ENCODE measurements around the gene PACSIN3. TPM values are rescaled to one million over a fixed set of nuclear protein-coding genes. Genes with fewer than 3 reads are reported as not detected.

The PACSIN3 gene
- total and polyA plus RNA-seq, 2 of the 13 experiments (the other 11 are each of a cell fraction or from before 2014, with no cell fraction given): 47.9 to 93.3 TPM

- TF ChIP-seq RERE (CRISPR knock-in tag; IDR thresholded peaks at IDR 0.05; ENCODE audit: low read depth): peak; percentile 17; the same call in 1 of the 2 replicates
- no peak for TF ChIP-seq ZMYM2 (CRISPR knock-in tag; IDR thresholded peaks at IDR 0.05)
- TF ChIP-seq ZNF704 (CRISPR knock-in tag; IDR thresholded peaks at IDR 0.05; ENCODE audit: borderline replicate concordance): peak; percentile 91; the same call in 1 of the 2 replicates
- TF ChIP-seq POGK (CRISPR knock-in tag; conservative IDR thresholded peaks at IDR 0.05): peak; percentile 14
- peak; percentile 41; the same call in 1 of the 2 replicates for TF ChIP-seq ZNF124 (CRISPR knock-in tag; IDR thresholded peaks at IDR 0.05)
- no peak for TF ChIP-seq CBX5 (CRISPR knock-in tag; IDR thresholded peaks at IDR 0.05; ENCODE audit: borderline replicate concordance)
- TF ChIP-seq YY1 (IDR thresholded peaks at IDR 0.05; ENCODE audit: insufficient read depth, insufficient replicate concordance, low read depth, low read length): no peak
- TF ChIP-seq ZSCAN9 (CRISPR knock-in tag; IDR thresholded peaks at IDR 0.05; ENCODE audit: borderline replicate concordance): 0 out of 2 replicates have a peak, but pooled peaks have one; percentile 22
- 0 out of 2 replicates have a peak, but pooled peaks have one; percentile 43 for TF ChIP-seq ZNF501 (CRISPR knock-in tag; IDR thresholded peaks at IDR 0.05)
- 0 out of 2 replicates have a peak, but pooled peaks have one; percentile 88 for TF ChIP-seq MAF1 (CRISPR knock-in tag; IDR thresholded peaks at IDR 0.05; ENCODE audit: borderline replicate concordance)
- no peak for TF ChIP-seq ZNF777 (CRISPR knock-in tag; IDR thresholded peaks at IDR 0.05)
- TF ChIP-seq ZNF737 (CRISPR knock-in tag; IDR thresholded peaks at IDR 0.05; ENCODE audit: borderline replicate concordance): no peak
- TF ChIP-seq THAP9 (CRISPR knock-in tag; IDR thresholded peaks at IDR 0.05; ENCODE audit: borderline replicate concordance): no peak
- peak; percentile 38; the same call in 1 of the 2 replicates for TF ChIP-seq NFKB2 (CRISPR knock-in tag; IDR thresholded peaks at IDR 0.05; ENCODE audit: borderline replicate concordance)
- no peak for TF ChIP-seq ZNF17 (CRISPR knock-in tag; IDR thresholded peaks at IDR 0.05)
- TF ChIP-seq NFE2L2 (IDR thresholded peaks at IDR 0.05; ENCODE audit: low read length): no peak
- TF ChIP-seq ZNF768 (CRISPR knock-in tag; IDR thresholded peaks at IDR 0.05): peak; percentile 52; the same call in 1 of the 2 replicates
- TF ChIP-seq BHLHE40 (IDR thresholded peaks at IDR 0.05; ENCODE audit: low read length): no peak
Observed at GRCh38 chr11:47185305-47186075, 744 bp downstream of the PACSIN3 start (continued).
